K562 (cell line): ENCODE data around the gene MYO18A. TPM values are rescaled to one million over a fixed set of nuclear protein-coding genes. Genes with fewer than 3 reads are reported as not detected.

Experiments used
- E2F3 ChIP-seq: fragments of 250-450 bp; sonication (Bioruptor Pico); IDR thresholded peaks from 2 replicates; pipeline ENCODE4 v1.4.0; 2020; ENCODE audit warnings: mild to moderate bottlenecking
- ETS1 ChIP-seq: conservative IDR thresholded peaks from 2 replicates; pipeline ENCODE4 v1.6.1; 2011; ENCODE audit warnings: low read depth, mild to moderate bottlenecking, low read length; ENCODE audit not compliant: control insufficient read depth
- GTF2A2 ChIP-seq: IDR thresholded peaks from 2 replicates; pipeline ENCODE4 v1.6.1; 2016; ENCODE audit warnings: mild to moderate bottlenecking, missing genetic modification characterization, missing compliant biosample characterization
- GTF2B ChIP-seq: IDR thresholded peaks from 2 replicates; pipeline ENCODE4 v1.6.1; 2011; ENCODE audit not compliant: insufficient read length; ENCODE audit errors: extremely low read depth
- KLF16 ChIP-seq: IDR thresholded peaks from 2 replicates; pipeline ENCODE4 v1.6.1; 2016; ENCODE audit warnings: antibody characterized with exemption
- MAZ ChIP-seq, 2 experiments: fragments of 450-650 bp in 1 of 2; sonication (generic) in 1 of 2; formaldehyde crosslinking; IDR thresholded peaks in 1 of 2; conservative IDR thresholded peaks in 1 of 2; 2 replicates each; pipeline versions ENCODE4 v1.4.0 to v1.5.0; 2020; ENCODE audit warnings: mild to moderate bottlenecking in 1 of 2, missing genetic modification reagents in 1 of 2
- MEF2D ChIP-seq: conservative IDR thresholded peaks from 2 replicates; pipeline ENCODE4 v1.6.1; 2016; ENCODE audit warnings: low read depth, missing genetic modification characterization, missing compliant biosample characterization
- MTA3 ChIP-seq: fragments of 450-650 bp; formaldehyde crosslinking; IDR thresholded peaks from 2 replicates; pipeline ENCODE4 v1.6.1; 2017; ENCODE audit warnings: mild to moderate bottlenecking, borderline replicate concordance
- PRMT5 ChIP-seq: sonication (generic); formaldehyde crosslinking; IDR thresholded peaks from 2 replicates; pipeline ENCODE4 v1.5.0; 2020; ENCODE audit warnings: missing genetic modification reagents
- PRPF4 ChIP-seq: fragments of 200-400 bp; formaldehyde crosslinking; IDR thresholded peaks from one replicate; pipeline ENCODE4 v1.6.1; 2017; ENCODE audit warnings: low read length, low read depth, mild to moderate bottlenecking; ENCODE audit not compliant: insufficient read depth, poor library complexity, severe bottlenecking
- PURB ChIP-seq: sonication (generic); formaldehyde crosslinking; IDR thresholded peaks from 2 replicates; pipeline ENCODE4 v1.9.0; 2021; ENCODE audit warnings: low read depth, mild to moderate bottlenecking, missing genetic modification reagents
- TGIF2 ChIP-seq: sonication (generic); formaldehyde crosslinking; IDR thresholded peaks from 2 replicates; pipeline ENCODE4 v1.8.1; 2022; ENCODE audit warnings: mild to moderate bottlenecking, missing genetic modification reagents, moderate library complexity
- ZMIZ1 ChIP-seq, 2 experiments: fragments of 150-350 bp in 1 of 2; IDR thresholded peaks; 2 replicates each; pipeline ENCODE4 v1.6.1; 2012 to 2016; ENCODE audit warnings: low read depth in 2 of 2, low read length in 2 of 2, mild to moderate bottlenecking in 1 of 2, moderate library complexity in 1 of 2
- ZNF668 ChIP-seq: fragments of 250-450 bp; sonication (Bioruptor Pico); IDR thresholded peaks from 2 replicates; pipeline ENCODE4 v1.8.0; 2022; ENCODE audit warnings: mild to moderate bottlenecking, inconsistent platforms
- polyA plus RNA-seq, 8 experiments: library from polyadenylated mRNA; depleted of rRNA in 4 of 8; stranded (reverse) in 5 of 8; unstranded in 3 of 8; fragments of >200 nt; fragmentation: Nextera tagmentation in 2 of 8; fragmentation: Illumina TruSeq in 1 of 8; extraction: Ambion mirVana in 2 of 8; extraction: Trizol in 1 of 8; gene quantifications; 2 replicates each; pipeline versions ENCODE4 v1.2.1 to v1.2.3, GENCODE V29; 2011 to 2014; ENCODE audit warnings: inconsistent platforms in 1 of 8, missing spikeins in 1 of 8
- total RNA-seq, 7 experiments: library from RNA; depleted of rRNA in 6 of 7; stranded (reverse); fragments of >200 nt in 6 of 7; fragmentation: Illumina TruSeq in 2 of 7; extraction: Trizol in 2 of 7; gene quantifications; 2 replicates each; pipeline versions ENCODE4 v1.2.1 to v1.2.3, GENCODE V29; 2011 to 2021; ENCODE audit warnings: low replicate concordance in 1 of 7
- TF ChIP-seq, protein P1 (sequence below): sonication (generic); formaldehyde crosslinking; IDR thresholded peaks from 2 replicates; pipeline ENCODE4 v1.9.0; 2022; ENCODE audit warnings: mild to moderate bottlenecking, missing genetic modification reagents
- TF ChIP-seq, protein P2 (sequence below): sonication (generic); formaldehyde crosslinking; IDR thresholded peaks from 2 replicates; pipeline ENCODE4 v1.8.0; 2023; ENCODE audit warnings: missing genetic modification reagents, mild to moderate bottlenecking, borderline replicate concordance

MYO18A gene
- total and polyA plus RNA-seq, 9 of the 15 experiments (the other 6 are each of a cell fraction or from before 2014, with no cell fraction given): 2.5 to 65.4 (median 17.1) TPM

GRCh38 chr17:29219378-29220047 lies 39.3 kb upstream of the MYO18A start (continued):
- TF ChIP-seq ZMIZ1 (IDR thresholded peaks at IDR 0.05; ENCODE audit: low read depth in 2 of 2, low read length in 2 of 2) (no peak), GTF2B (no peak), E2F3 (CRISPR knock-in tag) (no peak), ZNF668 (CRISPR knock-in tag) (no peak), PURB (CRISPR knock-in tag) (no peak), PRMT5 (no peak), GTF2A2 (tag) (no peak), ETS1 (no peak), MAZ (CRISPR knock-in tag; conservative IDR thresholded peaks at IDR 0.05 in 1 of 2, IDR thresholded peaks at IDR 0.05 in 1 of 2) (peak in 1 of 2 experiments; percentile 47; a peak in 1 of 4 replicates), TGIF2 (no peak), MEF2D (no peak), MTA3 (no peak), KLF16 (peak; percentile 7; the same call in 1 of the 2 replicates), PRPF4 (no peak)
- TF ChIP-seq, protein P1, sequence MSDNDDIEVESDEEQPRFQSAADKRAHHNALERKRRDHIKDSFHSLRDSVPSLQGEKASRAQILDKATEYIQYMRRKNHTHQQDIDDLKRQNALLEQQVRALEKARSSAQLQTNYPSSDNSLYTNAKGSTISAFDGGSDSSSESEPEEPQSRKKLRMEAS: no peak
- TF ChIP-seq, protein P2, sequence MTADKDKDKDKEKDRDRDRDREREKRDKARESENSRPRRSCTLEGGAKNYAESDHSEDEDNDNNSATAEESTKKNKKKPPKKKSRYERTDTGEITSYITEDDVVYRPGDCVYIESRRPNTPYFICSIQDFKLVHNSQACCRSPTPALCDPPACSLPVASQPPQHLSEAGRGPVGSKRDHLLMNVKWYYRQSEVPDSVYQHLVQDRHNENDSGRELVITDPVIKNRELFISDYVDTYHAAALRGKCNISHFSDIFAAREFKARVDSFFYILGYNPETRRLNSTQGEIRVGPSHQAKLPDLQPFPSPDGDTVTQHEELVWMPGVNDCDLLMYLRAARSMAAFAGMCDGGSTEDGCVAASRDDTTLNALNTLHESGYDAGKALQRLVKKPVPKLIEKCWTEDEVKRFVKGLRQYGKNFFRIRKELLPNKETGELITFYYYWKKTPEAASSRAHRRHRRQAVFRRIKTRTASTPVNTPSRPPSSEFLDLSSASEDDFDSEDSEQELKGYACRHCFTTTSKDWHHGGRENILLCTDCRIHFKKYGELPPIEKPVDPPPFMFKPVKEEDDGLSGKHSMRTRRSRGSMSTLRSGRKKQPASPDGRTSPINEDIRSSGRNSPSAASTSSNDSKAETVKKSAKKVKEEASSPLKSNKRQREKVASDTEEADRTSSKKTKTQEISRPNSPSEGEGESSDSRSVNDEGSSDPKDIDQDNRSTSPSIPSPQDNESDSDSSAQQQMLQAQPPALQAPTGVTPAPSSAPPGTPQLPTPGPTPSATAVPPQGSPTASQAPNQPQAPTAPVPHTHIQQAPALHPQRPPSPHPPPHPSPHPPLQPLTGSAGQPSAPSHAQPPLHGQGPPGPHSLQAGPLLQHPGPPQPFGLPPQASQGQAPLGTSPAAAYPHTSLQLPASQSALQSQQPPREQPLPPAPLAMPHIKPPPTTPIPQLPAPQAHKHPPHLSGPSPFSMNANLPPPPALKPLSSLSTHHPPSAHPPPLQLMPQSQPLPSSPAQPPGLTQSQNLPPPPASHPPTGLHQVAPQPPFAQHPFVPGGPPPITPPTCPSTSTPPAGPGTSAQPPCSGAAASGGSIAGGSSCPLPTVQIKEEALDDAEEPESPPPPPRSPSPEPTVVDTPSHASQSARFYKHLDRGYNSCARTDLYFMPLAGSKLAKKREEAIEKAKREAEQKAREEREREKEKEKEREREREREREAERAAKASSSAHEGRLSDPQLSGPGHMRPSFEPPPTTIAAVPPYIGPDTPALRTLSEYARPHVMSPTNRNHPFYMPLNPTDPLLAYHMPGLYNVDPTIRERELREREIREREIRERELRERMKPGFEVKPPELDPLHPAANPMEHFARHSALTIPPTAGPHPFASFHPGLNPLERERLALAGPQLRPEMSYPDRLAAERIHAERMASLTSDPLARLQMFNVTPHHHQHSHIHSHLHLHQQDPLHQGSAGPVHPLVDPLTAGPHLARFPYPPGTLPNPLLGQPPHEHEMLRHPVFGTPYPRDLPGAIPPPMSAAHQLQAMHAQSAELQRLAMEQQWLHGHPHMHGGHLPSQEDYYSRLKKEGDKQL (CRISPR knock-in tag): no peak
